GM19023 (cell line): ENCODE measurements around the gene GOLGA6L26.
"Not testable (repeated sequence)": the region's sequence is repeated elsewhere in the genome, so short reads cannot be mapped to it uniquely, and the experiment has no call there.

Source experiments
- ATAC-seq: cut with Tn5 transposase; IDR thresholded peaks from one replicate; pipeline ENCODE4 v1.9.1; 2021; ENCODE audit warnings: mild to moderate bottlenecking, moderate library complexity; ENCODE audit not compliant: unreplicated experiment

The GOLGA6L26 gene

GRCh38 chr15:23334096-23334495 is at the start of gene GOLGA6L26:
GOLGA6L26 (minus strand) TSS chr15:23334196; CDS start chr15:23334135, 61 bp downstream.
- not testable (repeated sequence) for ATAC-seq

- ATAC-seq, result not testable (repeated sequence)
Observed at GRCh38 chr15:23381192-23381591, 47.2 kb upstream of the GOLGA6L26 start.

GRCh38 chr15:23380700-23381099 is 46.7 kb upstream of the GOLGA6L26 start:
- ATAC-seq, result not testable (repeated sequence)

- not testable (repeated sequence) for ATAC-seq
Observed at GRCh38 chr15:23378946-23379345, 45.0 kb upstream of the GOLGA6L26 start.

GRCh38 chr15:23374226-23374625 is 40.2 kb upstream of the GOLGA6L26 start:
- not testable (repeated sequence) for ATAC-seq

GRCh38 chr15:23372891-23373600 is 39.0 kb upstream of the GOLGA6L26 start:
- ATAC-seq, result not testable (repeated sequence)

GRCh38 chr15:23372284-23372683 is 38.3 kb upstream of the GOLGA6L26 start:
- ATAC-seq, result no peak

GRCh38 chr15:23371868-23372267 is 37.9 kb upstream of the GOLGA6L26 start:
- ATAC-seq, result not testable (repeated sequence)

GRCh38 chr15:23371134-23371533 is 37.1 kb upstream of the GOLGA6L26 start:
- ATAC-seq, result not testable (repeated sequence)

- ATAC-seq, result no peak
Observed at GRCh38 chr15:23370578-23370977, 36.6 kb upstream of the GOLGA6L26 start.

- not testable (repeated sequence) for ATAC-seq
Observed at GRCh38 chr15:23364261-23364660, 30.3 kb upstream of the GOLGA6L26 start.

- not testable (repeated sequence) for ATAC-seq
Observed at GRCh38 chr15:23362622-23363021, 28.6 kb upstream of the GOLGA6L26 start.

GRCh38 chr15:23354448-23354847 is 20.5 kb upstream of the GOLGA6L26 start, which contains the start of gene GOLGA8S:
GOLGA8S (plus strand) TSS chr15:23354748; CDS start chr15:23354810, 62 bp downstream.
- ATAC-seq, result not testable (repeated sequence)

GRCh38 chr15:23311233-23311632 is 22.8 kb downstream of the GOLGA6L26 start:
- ATAC-seq, result not testable (repeated sequence)

- not testable (repeated sequence) for ATAC-seq
Observed at GRCh38 chr15:23305921-23306320, 28.1 kb downstream of the GOLGA6L26 start.

- not testable (repeated sequence) for ATAC-seq
Observed at GRCh38 chr15:23304805-23305204, 29.2 kb downstream of the GOLGA6L26 start.

- ATAC-seq, result not testable (repeated sequence)
Observed at GRCh38 chr15:23304267-23304666, 29.7 kb downstream of the GOLGA6L26 start.

- not testable (repeated sequence) for ATAC-seq
Observed at GRCh38 chr15:23303654-23304053, 30.3 kb downstream of the GOLGA6L26 start.

- not testable (repeated sequence) for ATAC-seq
Observed at GRCh38 chr15:23303246-23303645, 30.8 kb downstream of the GOLGA6L26 start.
